ACHN (cell line): ENCODE measurements around the gene TGFBI.
A peak's percentile ranks its signal among the peaks of the same experiment; 100 is the strongest.

Experiments
- DNase-seq: peaks from one replicate; pipeline ENCODE4 v3.0.0-alpha.2; 2015
- in situ Hi-C: cut with HindIII; loops from 2 replicates; pipeline ENCODE4 v1.10.0; 2017; ENCODE audit warnings: low sequenced_read_pairs, low pct_ligation_motif_present, low pct_unique_long_range_greater_than_20kb

Gene TGFBI

DNA sequence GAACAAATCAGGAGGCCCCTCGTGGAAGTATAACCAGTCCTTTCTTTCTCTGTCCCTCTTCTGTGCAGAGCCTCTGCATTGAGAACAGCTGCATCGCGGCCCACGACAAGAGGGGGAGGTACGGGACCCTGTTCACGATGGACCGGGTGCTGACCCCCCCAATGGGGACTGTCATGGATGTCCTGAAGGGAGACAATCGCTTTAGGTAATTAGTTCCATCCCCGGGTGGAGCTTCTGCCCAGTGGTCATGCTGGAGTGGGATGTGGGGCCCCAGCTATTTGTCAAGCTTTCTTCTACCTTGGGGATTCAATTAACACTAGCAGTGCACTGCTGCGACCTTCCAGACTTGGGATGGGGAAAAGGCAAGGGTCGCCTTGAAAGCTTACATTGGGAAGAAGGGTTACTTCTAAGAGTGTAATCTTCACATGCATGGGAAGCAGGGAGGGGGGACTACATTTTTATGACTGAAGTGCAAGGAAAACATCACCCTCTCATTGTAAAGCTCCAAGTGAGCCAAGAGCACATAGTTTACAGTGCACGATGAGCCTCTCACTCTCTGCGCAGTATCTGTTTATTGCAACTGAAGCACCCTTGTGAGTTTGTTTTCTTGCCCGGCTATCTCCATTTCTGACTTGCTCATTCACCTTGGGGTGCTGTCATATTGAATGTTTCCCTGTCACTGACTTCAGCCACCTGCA is 27.0 kb downstream of the TGFBI start:
- no peak for DNase-seq
- in situ Hi-C loops: no loop called here

DNA sequence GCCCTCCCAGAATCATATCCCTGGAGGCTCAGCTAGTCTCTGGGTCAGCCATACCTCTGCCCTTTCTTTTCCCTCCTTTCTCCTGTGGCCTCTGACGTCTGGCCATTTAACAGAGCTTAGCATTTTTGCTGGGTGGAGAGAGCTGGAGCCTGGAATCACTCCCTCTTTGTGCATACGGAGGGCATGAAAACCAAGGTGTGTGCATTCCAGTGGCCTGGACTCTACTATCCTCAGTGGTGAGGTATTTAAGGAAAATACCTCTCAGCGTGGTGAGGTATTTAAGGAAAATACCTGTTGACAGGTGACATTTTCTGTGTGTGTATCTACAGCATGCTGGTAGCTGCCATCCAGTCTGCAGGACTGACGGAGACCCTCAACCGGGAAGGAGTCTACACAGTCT is 27.5 kb downstream of the TGFBI start:
- DNase-seq: no peak
- in situ Hi-C loops: no loop called here

DNA sequence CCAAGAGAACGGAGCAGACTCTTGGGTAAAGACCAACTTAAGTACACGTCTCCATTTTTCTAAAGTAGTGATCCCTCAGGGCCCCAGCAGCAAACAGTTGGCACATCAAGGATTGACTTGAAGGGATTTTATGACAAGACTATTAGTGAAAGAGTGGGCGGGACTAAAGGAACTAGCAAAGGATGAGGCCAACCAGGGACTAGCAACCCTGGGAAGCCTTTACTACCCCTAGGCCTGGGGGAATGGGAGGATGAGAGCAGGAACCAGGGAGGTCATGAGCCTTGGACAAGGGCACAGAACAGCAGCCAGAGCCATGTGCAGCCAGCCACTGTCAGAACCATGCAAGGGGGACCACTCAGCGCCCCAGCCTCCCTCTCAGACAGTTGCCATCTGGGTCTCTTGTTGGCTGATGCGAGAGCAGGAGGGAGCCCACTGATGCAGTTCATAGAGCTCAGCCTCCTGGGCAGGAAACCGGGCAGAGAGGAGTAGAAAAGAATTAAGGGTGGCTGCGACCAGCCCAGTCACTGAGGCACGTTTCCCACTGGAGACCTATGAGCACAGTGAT is 28.1 kb downstream of the TGFBI start:
- no peak for DNase-seq
- in situ Hi-C loops: no loop called here

DNA sequence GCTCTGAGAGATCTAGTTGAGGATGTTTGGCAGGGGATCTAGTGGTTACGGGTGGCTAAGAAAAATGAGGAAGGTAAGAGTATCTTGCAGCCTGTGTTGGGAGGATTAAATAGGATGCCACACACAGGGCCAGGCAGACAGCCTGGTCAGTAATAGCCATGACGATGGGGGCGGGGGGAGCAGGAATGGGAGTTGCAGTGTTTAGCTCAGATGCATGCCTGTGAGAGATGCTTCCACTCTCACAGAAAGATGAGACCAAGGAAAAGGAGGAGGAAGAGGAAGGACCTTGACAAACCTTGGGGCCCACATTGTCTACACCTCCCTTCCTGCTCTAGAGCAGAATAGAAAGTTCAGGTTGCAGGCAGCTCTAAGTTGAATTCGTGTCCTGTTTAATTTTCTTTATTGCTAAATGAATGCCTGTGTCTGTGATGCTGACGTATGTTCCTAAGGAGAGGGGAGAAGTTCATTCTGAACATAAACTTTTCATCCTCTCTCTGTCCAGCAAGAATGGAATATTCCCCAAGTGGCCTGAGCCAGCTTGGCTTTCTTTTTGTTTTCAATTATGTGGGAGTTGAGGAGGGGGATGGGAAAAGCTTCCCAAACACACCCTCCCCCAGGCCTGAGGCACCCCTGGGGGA is 28.7 kb downstream of the TGFBI start:
- no peak for DNase-seq
- in situ Hi-C loops: no loop called here

DNA sequence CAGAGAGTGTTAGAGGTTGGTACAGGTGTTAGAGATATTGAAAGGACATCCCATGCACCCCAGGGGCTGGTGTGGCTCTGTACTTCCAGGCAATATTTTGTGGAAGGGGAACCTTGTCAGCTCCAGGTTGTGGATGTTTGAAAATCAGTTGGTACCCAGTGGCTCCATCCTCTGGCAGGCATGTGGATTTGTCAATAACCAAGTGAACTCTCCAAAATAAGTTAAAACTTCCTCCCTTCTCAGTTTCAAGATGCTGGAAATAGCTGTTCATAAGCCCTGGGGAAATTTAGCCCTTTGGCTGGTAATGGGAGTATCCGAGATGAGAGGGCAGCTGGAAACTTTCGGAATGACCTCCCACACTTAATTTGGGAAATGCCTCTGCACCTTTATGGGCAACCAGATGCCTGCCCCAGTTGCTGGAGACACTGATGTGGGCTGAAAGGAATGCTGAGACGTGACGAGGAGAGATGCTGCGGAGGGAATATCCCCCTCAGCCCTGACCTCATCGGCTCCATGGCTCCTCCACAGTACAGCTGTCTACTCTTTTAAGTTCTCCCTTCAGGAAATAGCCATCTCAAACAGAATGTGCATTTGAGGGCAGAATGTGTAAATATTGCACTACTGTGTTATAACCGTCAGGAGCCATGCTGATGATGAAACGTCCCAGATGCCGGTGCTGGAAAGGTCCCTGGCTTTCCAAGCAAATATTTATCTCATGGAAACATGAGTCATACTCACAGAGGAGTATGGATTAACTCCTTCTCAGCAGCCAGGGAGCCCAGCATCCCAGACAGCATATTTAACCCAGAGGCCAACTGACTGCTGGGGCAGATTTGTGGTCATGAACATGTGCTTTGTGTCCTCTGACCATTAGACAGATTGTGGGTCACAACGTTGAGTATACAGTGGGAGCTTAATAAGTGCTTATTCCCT is 29.5 kb downstream of the TGFBI start:
- in situ Hi-C loops: no loop called here
- peak; percentile 81 for DNase-seq

DNA sequence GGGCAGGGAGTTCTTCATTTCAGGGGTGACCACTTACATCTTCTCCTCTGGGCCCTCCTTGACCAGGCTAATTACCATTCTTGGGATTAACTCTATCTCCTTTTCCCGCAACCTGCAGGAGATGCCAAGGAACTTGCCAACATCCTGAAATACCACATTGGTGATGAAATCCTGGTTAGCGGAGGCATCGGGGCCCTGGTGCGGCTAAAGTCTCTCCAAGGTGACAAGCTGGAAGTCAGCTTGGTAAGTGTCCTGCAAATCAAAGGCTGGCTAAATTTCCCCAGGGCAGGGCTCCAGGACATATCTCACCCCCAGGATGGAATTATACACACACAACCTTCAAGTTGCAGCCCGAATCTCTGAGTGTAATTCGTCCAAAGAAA is 30.2 kb downstream of the TGFBI start:
- in situ Hi-C loops: no loop called here
- DNase-seq: no peak

DNA sequence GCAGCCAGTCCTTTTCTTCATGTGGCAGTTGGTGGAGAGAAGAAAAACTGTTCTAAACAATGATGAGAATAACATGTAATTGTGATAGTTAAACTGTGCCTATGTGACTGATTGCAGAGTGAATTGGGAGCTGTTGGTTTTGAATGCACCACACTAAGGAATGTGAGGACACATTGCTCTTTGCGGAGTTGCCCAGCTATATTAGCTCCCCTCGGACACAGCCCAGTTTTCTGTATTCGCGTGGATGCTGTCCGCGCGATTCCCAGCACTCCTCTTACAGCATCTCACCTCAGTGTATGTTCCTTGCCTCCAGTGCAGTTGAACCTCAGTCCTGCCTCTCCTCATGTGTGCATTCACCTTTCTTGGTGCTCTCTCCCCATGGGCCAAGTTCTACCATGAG is 32.2 kb downstream of the TGFBI start:
- in situ Hi-C loops: no loop called here
- no peak for DNase-seq

DNA sequence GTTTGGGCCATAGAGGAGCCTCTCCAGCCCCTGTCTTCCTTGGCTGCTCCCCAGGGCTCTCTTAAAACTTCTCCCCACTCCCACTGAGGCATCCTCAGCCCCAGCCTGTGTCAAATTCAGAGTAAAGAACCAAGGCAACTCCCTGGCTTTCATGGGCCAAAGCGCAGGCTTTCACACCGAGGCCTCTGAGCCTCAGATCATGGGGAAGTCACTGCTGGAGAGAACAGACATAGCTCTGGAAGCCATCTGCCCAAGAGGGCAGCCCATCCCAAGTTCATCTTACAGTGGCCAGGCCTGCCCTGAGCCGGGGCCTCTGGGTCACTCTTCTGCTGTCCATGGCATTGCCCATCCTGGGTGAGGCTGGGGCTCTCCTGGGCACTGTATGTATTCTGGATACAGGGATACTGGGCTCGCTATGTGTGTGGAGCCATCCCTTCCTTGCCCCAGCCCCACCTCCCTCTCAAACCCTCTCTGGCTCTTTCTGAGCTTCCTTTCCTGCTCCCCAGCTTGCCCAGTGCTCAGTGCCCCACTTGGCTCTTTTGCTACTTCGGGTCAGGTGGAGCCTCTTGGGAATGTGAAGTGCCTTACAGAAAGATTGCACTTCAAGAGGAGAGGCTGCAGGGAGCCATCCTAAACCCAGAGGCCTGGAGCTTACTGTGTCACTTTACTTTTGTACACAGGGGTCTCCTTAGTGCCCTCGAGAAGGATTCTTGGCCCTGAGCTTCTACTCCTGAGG is 33.0 kb downstream of the TGFBI start:
- no peak for DNase-seq
- in situ Hi-C loops: no loop called here

DNA sequence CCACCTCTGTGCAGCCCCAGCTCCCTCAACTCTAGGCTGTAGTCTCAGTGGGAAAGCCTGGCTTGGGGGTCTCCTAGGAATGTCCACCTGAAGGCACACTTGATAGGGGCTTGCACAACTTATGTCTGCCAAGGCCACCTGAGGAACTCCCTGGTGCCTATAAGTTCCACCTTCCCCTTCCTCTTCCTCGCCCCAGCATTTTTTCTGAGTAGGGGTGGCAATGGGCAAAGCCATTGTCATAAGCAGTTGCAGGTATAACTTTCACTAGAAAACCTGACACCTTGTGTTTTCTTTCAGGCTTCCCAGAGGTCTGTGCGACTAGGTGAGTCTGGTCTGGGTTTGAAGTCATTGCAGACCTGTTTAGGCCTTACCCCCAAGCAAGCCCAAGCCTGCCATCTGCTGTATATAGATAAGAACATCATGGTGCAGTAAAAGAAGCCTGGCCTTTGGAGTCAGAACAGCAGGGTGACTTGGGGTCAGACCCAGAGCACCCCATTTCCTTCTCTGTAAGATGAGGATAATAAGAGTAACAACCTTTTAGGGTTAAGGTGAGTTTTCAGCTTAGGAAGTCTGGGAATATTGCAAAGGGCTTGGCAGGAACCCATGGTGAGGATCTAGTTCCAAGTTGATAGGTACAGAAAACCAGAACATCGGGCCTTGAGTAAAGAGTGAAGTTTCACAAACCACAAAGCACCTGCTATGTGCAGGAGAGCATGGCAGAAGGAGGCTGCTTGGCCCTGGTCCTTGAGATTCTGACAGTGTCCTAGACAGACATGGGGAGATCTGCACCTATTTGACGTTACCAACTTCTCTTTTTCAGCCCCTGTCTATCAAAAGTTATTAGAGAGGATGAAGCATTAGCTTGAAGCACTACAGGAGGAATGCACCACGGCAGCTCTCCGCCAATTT is 33.8 kb downstream of the TGFBI start:
- peak; percentile 57 for DNase-seq
- in situ Hi-C loops: no loop called here

DNA sequence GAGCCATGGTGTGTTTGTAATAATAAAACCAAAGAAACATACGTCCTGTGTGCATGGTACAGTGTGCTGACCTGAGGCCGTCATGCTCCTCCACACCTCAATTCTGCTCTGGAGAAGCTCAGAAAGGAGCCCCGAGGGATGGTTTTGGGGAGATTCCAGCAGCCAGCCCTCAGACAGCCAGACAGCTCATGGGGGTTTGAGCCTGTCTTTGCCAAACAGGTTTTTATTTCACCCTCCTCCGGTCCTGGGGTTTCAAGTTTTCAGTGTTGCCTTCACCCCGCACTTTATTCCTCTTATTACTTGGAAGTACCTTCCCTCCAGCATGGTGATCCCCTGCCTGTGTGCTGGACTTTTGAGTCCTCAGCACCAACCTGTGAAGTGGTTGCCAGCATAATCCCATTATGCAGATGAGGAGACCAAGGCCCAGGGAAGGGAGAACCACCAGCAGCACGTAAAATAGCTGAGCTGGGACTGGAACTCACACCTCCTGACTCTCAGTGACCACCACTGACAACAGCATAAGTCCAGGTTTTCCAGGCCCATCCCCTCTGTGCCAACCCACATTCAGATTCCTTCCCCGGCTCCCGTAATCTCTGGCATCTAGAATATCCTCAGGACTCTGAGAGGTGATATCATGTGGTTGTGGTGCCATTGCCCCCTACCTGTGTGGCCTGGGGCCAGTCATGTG is 35.1 kb downstream of the TGFBI start:
- in situ Hi-C loops: no loop called here

DNA sequence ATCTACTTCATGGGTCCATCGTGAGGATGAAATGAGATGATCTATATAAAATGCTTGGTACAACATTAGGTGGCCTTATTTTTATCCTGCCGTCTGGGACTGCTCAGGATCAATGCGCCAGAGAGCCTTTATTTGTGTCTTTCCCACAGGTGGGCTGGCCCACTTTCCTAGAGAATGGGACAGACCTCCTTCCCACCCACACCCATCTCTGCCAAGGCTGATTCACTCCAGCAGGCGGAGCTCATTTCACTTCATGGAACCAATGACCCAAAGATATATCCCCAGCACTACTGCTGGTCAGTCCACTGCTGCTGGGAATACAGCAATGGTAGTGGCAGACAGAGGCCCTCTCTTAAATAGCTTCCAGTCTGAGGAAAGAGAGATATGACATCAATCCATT is 35.7 kb downstream of the TGFBI start:
- DNase-seq: no peak
- in situ Hi-C loops: no loop called here

More for the DNA sequence above, 35.1 kb downstream of the TGFBI start:
- DNase-seq: no peak

DNA sequence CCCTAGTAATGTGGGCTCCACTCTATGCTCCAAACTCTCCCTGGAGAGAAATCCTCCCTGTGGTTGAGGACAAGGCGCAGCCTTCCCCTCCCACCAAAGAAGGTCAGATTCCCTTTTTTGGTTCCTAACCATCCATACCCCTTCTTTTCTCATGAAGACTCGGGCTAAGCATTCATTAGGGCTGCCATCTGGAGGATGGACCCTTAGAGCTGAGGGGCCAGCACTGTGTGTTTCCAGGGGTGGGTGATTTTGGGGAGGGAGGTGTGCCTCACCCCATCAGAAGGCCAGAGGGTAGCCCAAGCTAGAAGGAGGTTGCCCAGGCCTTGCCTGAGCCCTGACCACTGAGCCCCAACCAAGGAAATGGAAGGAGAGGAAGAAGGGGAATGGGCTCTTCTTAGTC is 36.8 kb downstream of the TGFBI start:
- in situ Hi-C loops: no loop called here
- DNase-seq: no peak

DNA sequence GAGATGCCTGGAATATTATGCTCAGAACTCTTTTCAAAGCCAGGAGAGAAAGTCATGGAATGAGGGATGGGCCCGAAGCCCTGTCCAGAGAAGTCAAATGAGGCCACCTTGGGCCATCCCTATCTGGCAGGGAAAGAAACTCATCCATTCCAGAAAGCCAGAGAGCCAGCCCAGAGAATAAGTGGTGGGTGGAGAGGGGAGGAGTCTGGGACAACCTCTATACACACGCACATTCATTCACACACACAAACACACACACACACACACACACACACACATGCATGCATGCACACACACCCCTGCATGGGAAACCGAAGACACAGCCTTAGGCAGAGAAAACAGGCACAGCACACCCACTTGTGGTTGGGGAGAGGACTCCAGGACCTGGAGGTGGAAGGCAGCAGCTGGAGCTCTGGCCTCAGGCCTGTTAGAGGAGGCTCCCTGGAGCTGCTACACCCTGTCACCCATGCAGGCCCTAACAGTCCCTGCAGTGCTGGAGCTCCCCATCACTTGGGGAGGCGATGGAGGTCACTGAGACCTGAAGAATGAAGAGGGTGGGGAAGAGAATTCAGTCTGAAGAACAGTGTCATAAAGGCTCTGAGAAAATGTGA is 38.0 kb downstream of the TGFBI start:
- in situ Hi-C loops: no loop called here
- peak; percentile 15 for DNase-seq

DNA sequence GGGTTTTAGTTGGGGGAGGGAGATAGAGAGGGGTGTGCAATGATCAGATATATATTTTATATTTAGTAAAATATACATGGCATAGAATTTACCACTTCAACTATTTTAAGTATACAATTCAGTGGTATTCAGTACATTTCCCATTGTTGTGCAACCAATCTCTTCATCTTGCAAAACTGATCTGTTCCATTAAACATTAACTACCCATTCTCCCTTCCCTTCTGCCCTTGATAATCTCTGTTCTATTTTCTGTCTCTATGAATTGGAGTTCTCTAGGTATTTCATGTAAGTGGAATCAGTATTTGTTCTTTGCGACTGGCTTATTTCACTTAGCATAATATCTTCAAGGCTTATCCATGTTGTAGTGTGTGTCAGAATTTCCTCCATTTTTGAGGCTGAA is 38.6 kb downstream of the TGFBI start:
- no peak for DNase-seq
- in situ Hi-C loops: no loop called here

DNA sequence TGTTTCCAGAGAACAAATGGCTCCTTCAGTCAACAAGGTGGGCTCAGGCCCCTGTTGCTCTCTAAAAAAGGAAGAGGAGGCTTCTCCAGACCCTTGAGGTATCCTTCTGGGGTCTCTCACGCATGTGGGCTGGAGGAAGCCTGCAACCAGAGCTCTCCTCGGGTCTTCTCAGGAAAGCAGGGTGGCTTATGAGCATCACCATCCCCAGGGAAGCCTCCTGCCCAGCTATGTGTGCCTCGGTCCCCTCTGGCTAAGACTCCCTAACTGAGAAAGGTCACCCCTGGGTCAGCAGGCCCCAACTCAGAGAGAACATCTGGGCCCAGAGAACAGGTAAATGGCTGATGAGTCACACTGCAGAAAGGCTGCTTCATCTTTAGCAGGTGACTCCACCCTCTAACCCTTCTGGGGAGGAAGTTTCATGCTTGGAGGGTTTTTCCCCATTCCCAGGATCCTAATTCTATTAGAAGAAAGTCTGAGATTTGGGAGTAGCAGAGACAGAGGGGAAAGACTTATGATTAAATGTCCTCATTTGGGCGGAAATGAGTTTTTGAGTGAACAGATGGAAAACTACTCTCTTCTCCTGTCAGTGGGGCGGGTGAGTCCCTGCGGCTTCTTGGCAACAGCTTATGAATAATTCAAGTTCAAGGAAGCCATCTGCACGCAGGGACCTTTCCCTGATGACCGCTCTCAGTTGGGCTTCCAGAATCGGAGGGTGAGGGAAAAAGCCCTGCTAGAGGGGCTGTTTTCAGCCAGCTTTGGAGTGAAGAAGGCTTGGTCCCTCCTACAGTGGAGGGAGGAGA is 41.9 kb downstream of the TGFBI start:
- in situ Hi-C loops: no loop called here
- DNase-seq: no peak
